DOHH2 (cell line): ENCODE results near the gene CTNNBIP1.

Source experiments
- H3F3A ChIP-seq: fragments of 200-600 bp; sonication (generic), shearing (Covaris generic); 2 replicates; pipeline ENCODE4 v1.6.0; 2016; ENCODE audit warnings: antibody characterized with exemption, mild to moderate bottlenecking; ENCODE audit not compliant: control insufficient read depth, insufficient read depth
- H3K27ac ChIP-seq: fragments of 200-600 bp; sonication (generic); 2 replicates; pipeline ENCODE4 v1.5.1; 2014; ENCODE audit warnings: low read depth, mild to moderate bottlenecking, low read length, moderate library complexity
- H3K27me3 ChIP-seq: fragments of 200-600 bp; sonication (generic); 2 replicates; pipeline ENCODE4 v1.6.1; 2014; ENCODE audit warnings: mild to moderate bottlenecking, low read length, mixed read lengths; ENCODE audit not compliant: control insufficient read depth
- H3K36me3 ChIP-seq: fragments of 200-600 bp; sonication (generic); 2 replicates; pipeline ENCODE4 v1.6.1; 2014; ENCODE audit warnings: mild to moderate bottlenecking, low read length, moderate library complexity, mixed read lengths; ENCODE audit not compliant: control insufficient read depth
- H3K4me1 ChIP-seq: fragments of 200-600 bp; sonication (generic); 2 replicates; pipeline ENCODE4 v1.6.1; 2014; ENCODE audit warnings: mild to moderate bottlenecking, low read length, mixed read lengths; ENCODE audit not compliant: control insufficient read depth
- H3K4me2 ChIP-seq: fragments of 200-600 bp; sonication (generic); 2 replicates; pipeline ENCODE4 v1.6.0; 2014; ENCODE audit warnings: mild to moderate bottlenecking, low read length, moderate library complexity
- H3K4me3 ChIP-seq: fragments of 200-600 bp; sonication (generic); 2 replicates; pipeline ENCODE4 v1.5.1; 2014; ENCODE audit warnings: mild to moderate bottlenecking, low read length, mixed read lengths
- H3K79me2 ChIP-seq: fragments of 200-600 bp; sonication (generic); 2 replicates; pipeline ENCODE4 v1.6.1; 2014; ENCODE audit warnings: mild to moderate bottlenecking, low read length, mixed read lengths; ENCODE audit not compliant: control insufficient read depth
- H3K9me2 ChIP-seq: fragments of 200-600 bp; sonication (generic); replicated peaks from 2 replicates; pipeline ENCODE4 v1.6.1; 2014; ENCODE audit warnings: mild to moderate bottlenecking, low read length, mixed read lengths; ENCODE audit not compliant: control insufficient read depth
- H3K9me3 ChIP-seq: fragments of 200-600 bp; sonication (generic); 2 replicates; pipeline ENCODE4 v1.6.1; 2014; ENCODE audit warnings: antibody characterized with exemption, low read length, mixed read lengths; ENCODE audit not compliant: control insufficient read depth, insufficient read depth
- H4K20me1 ChIP-seq: fragments of 200-600 bp; sonication (generic); 2 replicates; pipeline ENCODE4 v1.6.0; 2014; ENCODE audit warnings: low read depth, mild to moderate bottlenecking, antibody characterized with exemption, low read length, moderate library complexity; ENCODE audit not compliant: control insufficient read depth, insufficient read depth
- EZH2phosphoT487 ChIP-seq: fragments of 200-600 bp; sonication (generic); IDR thresholded peaks from 2 replicates; pipeline ENCODE4 v1.6.1; 2017; ENCODE audit warnings: borderline replicate concordance, mild to moderate bottlenecking, antibody characterized with exemption, low read length, moderate library complexity, mixed read lengths
- TF ChIP-seq, protein P1 (sequence below): fragments of 200-600 bp; sonication (generic); IDR thresholded peaks from one replicate; pipeline ENCODE4 v1.5.1; 2014; ENCODE audit warnings: antibody characterized with exemption, mild to moderate bottlenecking, low read depth, low read length; ENCODE audit not compliant: poor library complexity, severe bottlenecking

Gene CTNNBIP1

DNA sequence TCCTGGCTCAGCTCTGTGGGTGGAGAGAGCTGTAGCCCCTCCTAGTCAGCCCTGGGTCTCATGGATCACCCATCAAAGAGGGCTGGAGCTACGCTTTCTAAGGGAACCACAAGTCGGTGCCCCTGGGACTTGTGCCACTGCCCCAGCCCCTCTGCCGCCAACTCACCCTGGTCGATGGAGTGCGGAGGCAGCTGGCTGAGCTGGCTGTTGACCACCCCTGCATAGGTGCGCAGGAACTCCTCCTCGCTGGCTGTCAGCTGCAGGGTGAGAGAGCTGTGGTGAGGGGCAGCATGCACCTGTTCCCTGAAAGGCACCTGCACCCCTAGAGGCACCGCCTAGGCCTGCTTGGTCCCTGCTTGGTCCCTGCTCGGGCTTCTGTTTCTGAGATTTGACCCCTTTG lies 39.0 kb downstream of the CTNNBIP1 start:
- no peaks in the 10 kb centered on the region for H3K9me3 ChIP-seq
- peaks cover 59% of the 10 kb centered on the region for H3K4me1 ChIP-seq
- no peaks in the 10 kb centered on the region for H4K20me1 ChIP-seq
- no peaks in the 10 kb centered on the region for H3K79me2 ChIP-seq
- peak overlapping the region; percentile 24; the same call in 1 of the 2 replicates for H3K4me2 ChIP-seq
- H3K4me3 ChIP-seq: no peak overlapping the region
- H3F3A ChIP-seq: peaks cover 2% of the 10 kb centered on the region
- H3K27me3 ChIP-seq: no peaks in the 10 kb centered on the region
- no peaks in the 10 kb centered on the region for H3K9me2 ChIP-seq
- no peaks in the 10 kb centered on the region for H3K36me3 ChIP-seq
- TF ChIP-seq, protein P1, sequence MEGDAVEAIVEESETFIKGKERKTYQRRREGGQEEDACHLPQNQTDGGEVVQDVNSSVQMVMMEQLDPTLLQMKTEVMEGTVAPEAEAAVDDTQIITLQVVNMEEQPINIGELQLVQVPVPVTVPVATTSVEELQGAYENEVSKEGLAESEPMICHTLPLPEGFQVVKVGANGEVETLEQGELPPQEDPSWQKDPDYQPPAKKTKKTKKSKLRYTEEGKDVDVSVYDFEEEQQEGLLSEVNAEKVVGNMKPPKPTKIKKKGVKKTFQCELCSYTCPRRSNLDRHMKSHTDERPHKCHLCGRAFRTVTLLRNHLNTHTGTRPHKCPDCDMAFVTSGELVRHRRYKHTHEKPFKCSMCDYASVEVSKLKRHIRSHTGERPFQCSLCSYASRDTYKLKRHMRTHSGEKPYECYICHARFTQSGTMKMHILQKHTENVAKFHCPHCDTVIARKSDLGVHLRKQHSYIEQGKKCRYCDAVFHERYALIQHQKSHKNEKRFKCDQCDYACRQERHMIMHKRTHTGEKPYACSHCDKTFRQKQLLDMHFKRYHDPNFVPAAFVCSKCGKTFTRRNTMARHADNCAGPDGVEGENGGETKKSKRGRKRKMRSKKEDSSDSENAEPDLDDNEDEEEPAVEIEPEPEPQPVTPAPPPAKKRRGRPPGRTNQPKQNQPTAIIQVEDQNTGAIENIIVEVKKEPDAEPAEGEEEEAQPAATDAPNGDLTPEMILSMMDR: no peak
- TF ChIP-seq EZH2phosphoT487: no peak
- H3K27ac ChIP-seq: no peak overlapping the region

GRCh38 chr1:9870572-9870971 lies 39.5 kb downstream of the CTNNBIP1 start:
- Histone ChIP-seq H3K36me3 (no peaks in the 10 kb centered on the region), H3K4me1 (peaks cover 63% of the 10 kb centered on the region), H3F3A (peaks cover 7% of the 10 kb centered on the region), H4K20me1 (no peaks in the 10 kb centered on the region), H3K9me3 (no peaks in the 10 kb centered on the region), H3K27ac (no peak overlapping the region), H3K9me2 (no peaks in the 10 kb centered on the region), H3K4me3 (no peak overlapping the region), H3K4me2 (peak overlapping the region; percentile 24; the same call in 1 of the 2 replicates), H3K27me3 (no peaks in the 10 kb centered on the region), H3K79me2 (no peaks in the 10 kb centered on the region)
- no peak for TF ChIP-seq EZH2phosphoT487
- TF ChIP-seq, protein P1: no peak

GRCh38 chr1:9869831-9870251 lies 40.2 kb downstream of the CTNNBIP1 start:
- no peak overlapping the region for H3K4me3 ChIP-seq
- no peaks in the 10 kb centered on the region for H3K9me2 ChIP-seq
- H3F3A ChIP-seq: peaks cover 12% of the 10 kb centered on the region
- H3K27ac ChIP-seq: no peak overlapping the region
- no peaks in the 10 kb centered on the region for H4K20me1 ChIP-seq
- peaks cover 66% of the 10 kb centered on the region for H3K4me1 ChIP-seq
- H3K4me2 ChIP-seq: no peak overlapping the region
- H3K79me2 ChIP-seq: no peaks in the 10 kb centered on the region
- TF ChIP-seq EZH2phosphoT487: no peak
- TF ChIP-seq, protein P1: no peak
- no peaks in the 10 kb centered on the region for H3K36me3 ChIP-seq
- no peaks in the 10 kb centered on the region for H3K9me3 ChIP-seq
- H3K27me3 ChIP-seq: no peaks in the 10 kb centered on the region
